ENCODE results near the gene PRKAR2B.

The PRKAR2B gene

GRCh38 chr7:107207459-107207858, 163.0 kb downstream of the PRKAR2B start:
- intact Hi-C loops (cut with DNase I), result no loop called here
- peak in 1 of 10 donors; percentile 78 for DNase-seq

GRCh38 chr7:107208024-107208521, 163.6 kb downstream of the PRKAR2B start:
- DNase-seq, result no peak
- intact Hi-C loops (cut with DNase I), result no loop called here

GRCh38 chr7:107208563-107208962, 164.1 kb downstream of the PRKAR2B start:
- intact Hi-C loops (cut with DNase I), result no loop called here
- DNase-seq, result no peak

- DNase-seq, result no peak
- intact Hi-C loops (cut with DNase I), result no loop called here
These were observed 165.1 kb downstream of the PRKAR2B start for GRCh38 chr7:107209565-107209964.

- intact Hi-C loops (cut with DNase I), result no loop called here
- DNase-seq, result no peak
These were observed 165.9 kb downstream of the PRKAR2B start for GRCh38 chr7:107210400-107210799.

All from posterior cingulate gyrus (tissue), 11 donors.